ENCODE data around the gene MDM2. TPM values are rescaled to one million over a fixed set of nuclear protein-coding genes. Genes with fewer than 3 reads are reported as not detected.

Gene MDM2
- total and polyA plus RNA-seq, 11 donors, result 16.2 to 78.8 (median 49.0) TPM

- H3K27ac ChIP-seq, result no peak overlapping the region
- no peaks in the 10 kb centered on the region for H3K4me1 ChIP-seq
- intact Hi-C loops (cut with DNase I), result no loop called here
- ATAC-seq, result no peak
- WGBS, 4 donors, result 70 to 86% (median 82%) methylated on average over 3 of the region's 3 CpGs
- TF ChIP-seq POLR2A (IDR thresholded peaks at IDR 0.05) (no peak), CTCF (IDR thresholded peaks at IDR 0.05) (no peak)
- peaks cover 0 to 12% (median 0%) of the 10 kb centered on the region in 9 donors for H3K36me3 ChIP-seq
- H3K27me3 ChIP-seq, result no peaks in the 10 kb centered on the region
- H3K4me3 ChIP-seq, result no peak overlapping the region
- peaks cover 0 to 11% (median 0%) of the 10 kb centered on the region in 12 donors for H3K9me3 ChIP-seq
- no peak for DNase-seq
Measured at GRCh38 chr12:68883151-68883550, 75.2 kb downstream of the MDM2 start.

GRCh38 chr12:68884251-68884650, 76.3 kb downstream of the MDM2 start:
- Histone ChIP-seq H3K27me3 (no peaks in the 10 kb centered on the region), H3K9me3 (peaks cover 0 to 3% (median 0%) of the 10 kb centered on the region in 12 donors), H3K36me3 (peaks cover 0 to 12% (median 0%) of the 10 kb centered on the region in 9 donors), H3K4me3 (no peak overlapping the region), H3K4me1 (no peaks in the 10 kb centered on the region), H3K27ac (no peak overlapping the region)
- no peak for DNase-seq
- no peak for TF ChIP-seq POLR2A (IDR thresholded peaks at IDR 0.05)
- no peak for TF ChIP-seq CTCF (IDR thresholded peaks at IDR 0.05)
- WGBS, 4 donors, result 92 to 95% (median 93%) methylated on average over 5 of the region's 5 CpGs
- ATAC-seq, result no peak
- intact Hi-C loops (cut with DNase I), result no loop called here

GRCh38 chr12:68885381-68885780, 77.4 kb downstream of the MDM2 start:
- Histone ChIP-seq H3K27me3 (no peaks in the 10 kb centered on the region), H3K9me3 (peaks cover 0 to 3% (median 0%) of the 10 kb centered on the region in 12 donors), H3K4me1 (no peaks in the 10 kb centered on the region), H3K4me3 (no peak overlapping the region), H3K27ac (no peak overlapping the region), H3K36me3 (peaks cover 0 to 12% (median 0%) of the 10 kb centered on the region in 9 donors)
- DNase-seq (no peak), ATAC-seq (no peak)
- no peak for TF ChIP-seq POLR2A (IDR thresholded peaks at IDR 0.05)
- no peak for TF ChIP-seq CTCF (IDR thresholded peaks at IDR 0.05)
- intact Hi-C loops (cut with DNase I), result no loop called here
- WGBS, 4 donors, result 79 to 86% (median 85%) methylated on average over 3 of the region's 3 CpGs

GRCh38 chr12:68886636-68887572, 78.9 kb downstream of the MDM2 start:
- TF ChIP-seq CTCF (IDR thresholded peaks at IDR 0.05) (no peak), POLR2A (IDR thresholded peaks at IDR 0.05) (no peak)
- peaks cover 0 to 3% (median 0%) of the 10 kb centered on the region in 12 donors for H3K9me3 ChIP-seq
- no peaks in the 10 kb centered on the region for H3K4me1 ChIP-seq
- peaks cover 0 to 12% (median 0%) of the 10 kb centered on the region in 9 donors for H3K36me3 ChIP-seq
- DNase-seq (no peak), ATAC-seq (no peak)
- no peaks in the 10 kb centered on the region for H3K27me3 ChIP-seq
- intact Hi-C loops (cut with DNase I), result no loop called here
- WGBS, 4 donors, result 85 to 91% (median 87%) methylated on average over 5 of the region's 5 CpGs
- H3K4me3 ChIP-seq, result no peak overlapping the region
- no peak overlapping the region for H3K27ac ChIP-seq

All from heart left ventricle (tissue), 16 donors.